IMR-90 (cell line): ENCODE measurements around the gene IL22.

ENCODE experiments used
- CEBPB ChIP-seq: IDR thresholded peaks from 2 replicates; pipeline ENCODE4 v1.6.1; 2012; ENCODE audit warnings: low read depth, low read length, improper control_type of control experiment
- CHD1 ChIP-seq: IDR thresholded peaks from 2 replicates; pipeline ENCODE4 v1.6.1; 2012; ENCODE audit warnings: low read depth, low read length, improper control_type of control experiment
- CTCF ChIP-seq: conservative IDR thresholded peaks from 2 replicates; pipeline ENCODE4 v1.5.1; 2012; ENCODE audit warnings: mild to moderate bottlenecking, low read depth, low read length, improper control_type of control experiment
- ELK1 ChIP-seq: fragments of 150-350 bp; IDR thresholded peaks from 2 replicates; pipeline ENCODE4 v1.6.1; 2016; ENCODE audit warnings: low read depth, mild to moderate bottlenecking, low read length, moderate library complexity, borderline replicate concordance
- MAFK ChIP-seq: IDR thresholded peaks from 2 replicates; pipeline ENCODE4 v1.6.1; 2012; ENCODE audit warnings: low read depth, low read length, improper control_type of control experiment
- MAZ ChIP-seq: IDR thresholded peaks from 2 replicates; pipeline ENCODE4 v1.6.1; 2012; ENCODE audit warnings: low read depth, mild to moderate bottlenecking, low read length, improper control_type of control experiment, moderate library complexity, borderline replicate concordance
- MXI1 ChIP-seq: IDR thresholded peaks from 2 replicates; pipeline ENCODE4 v1.6.1; 2012; ENCODE audit warnings: low read depth, mild to moderate bottlenecking, low read length, moderate library complexity, borderline replicate concordance
- NFE2L2 ChIP-seq: fragments of 150-350 bp; IDR thresholded peaks from 2 replicates; pipeline ENCODE4 v1.6.1; 2016; ENCODE audit warnings: low read depth, mild to moderate bottlenecking, low read length
- POLR2A ChIP-seq: IDR thresholded peaks from 2 replicates; pipeline ENCODE4 v1.6.1; 2012; ENCODE audit warnings: mild to moderate bottlenecking, low read depth, low read length
- RAD21 ChIP-seq: IDR thresholded peaks from 2 replicates; pipeline ENCODE4 v1.6.1; 2012; ENCODE audit warnings: low read length, improper control_type of control experiment
- RFX5 ChIP-seq: IDR thresholded peaks from 2 replicates; pipeline ENCODE4 v1.8.0; 2012; ENCODE audit warnings: low read depth, mild to moderate bottlenecking, low read length, moderate library complexity
- SMC3 ChIP-seq: fragments of 150-350 bp; IDR thresholded peaks from 2 replicates; pipeline ENCODE4 v1.6.1; 2016; ENCODE audit warnings: low read depth, mild to moderate bottlenecking, antibody characterized with exemption, low read length, moderate library complexity

GRCh38 chr12:68224613-68225285 is 28.7 kb downstream of the IL22 start:
- no peak for TF ChIP-seq CTCF
- no peak for TF ChIP-seq CHD1
- no peak for TF ChIP-seq SMC3
- no peak for TF ChIP-seq RAD21
- no peak for TF ChIP-seq CEBPB
- no peak for TF ChIP-seq MAFK
- TF ChIP-seq MAZ, result no peak
- TF ChIP-seq POLR2A, result no peak
- no peak for TF ChIP-seq MXI1
- TF ChIP-seq NFE2L2, result no peak
- TF ChIP-seq RFX5, result no peak
- TF ChIP-seq ELK1, result no peak
